Smooth muscle cell (in vitro differentiated cells): Measurements from ENCODE around the gene WIPF3. TPM values are rescaled to one million over a fixed set of nuclear protein-coding genes. Genes with fewer than 3 reads are reported as not detected.

ENCODE experiments used
- DNase-seq: peaks from one replicate; lab custom pipeline; 2025; ENCODE audit not compliant: unreplicated experiment; lab: John Stamatoyannopoulos, UW
- H2AFZ ChIP-seq: fragments of 200-600 bp; sonication (generic); 2 replicates; pipeline ENCODE4 v1.6.0; 2016; ENCODE audit warnings: antibody characterized with exemption, low read depth, mild to moderate bottlenecking
- H3F3A ChIP-seq: fragments of 200-600 bp; sonication (generic); 2 replicates; pipeline ENCODE4 v1.6.0; 2017; ENCODE audit warnings: antibody characterized with exemption, low read depth
- H3K27ac ChIP-seq: fragments of 200-600 bp; sonication (generic); 2 replicates; pipeline ENCODE4 v1.5.1; 2016; ENCODE audit warnings: low read depth, mild to moderate bottlenecking
- H3K27me3 ChIP-seq: fragments of 200-600 bp; sonication (generic); 2 replicates; pipeline ENCODE4 v1.6.1; 2016; ENCODE audit warnings: low read depth, mild to moderate bottlenecking
- H3K36me3 ChIP-seq: fragments of 200-600 bp; sonication (generic); 2 replicates; pipeline ENCODE4 v1.5.1; 2016; ENCODE audit warnings: low read depth
- H3K4me1 ChIP-seq: fragments of 200-600 bp; sonication (generic); 2 replicates; pipeline ENCODE4 v1.5.1; 2016; ENCODE audit warnings: low read depth
- H3K4me2 ChIP-seq: fragments of 200-600 bp; sonication (generic); 2 replicates; pipeline ENCODE4 v1.6.0; 2016; ENCODE audit warnings: mild to moderate bottlenecking
- H3K4me3 ChIP-seq: fragments of 200-600 bp; sonication (generic); 2 replicates; pipeline ENCODE4 v1.5.1; 2016; ENCODE audit warnings: mild to moderate bottlenecking
- H3K79me2 ChIP-seq: fragments of 200-600 bp; sonication (generic); 2 replicates; pipeline ENCODE4 v1.6.0; 2016; ENCODE audit warnings: low read depth, mild to moderate bottlenecking
- H3K9ac ChIP-seq: fragments of 200-600 bp; sonication (generic); 2 replicates; pipeline ENCODE4 v1.6.0; 2016; ENCODE audit warnings: low read depth
- H3K9me3 ChIP-seq: fragments of 200-600 bp; sonication (generic); replicated peaks from 2 replicates; pipeline ENCODE4 v1.5.1; 2016; ENCODE audit warnings: low read depth
- H4K20me1 ChIP-seq: fragments of 200-600 bp; sonication (generic); 2 replicates; pipeline ENCODE4 v1.6.0; 2016; ENCODE audit warnings: low read depth
- CTCF ChIP-seq: fragments of 200-600 bp; sonication (generic); IDR thresholded peaks from 2 replicates; pipeline ENCODE4 v1.5.1; 2017; ENCODE audit warnings: borderline replicate concordance, mild to moderate bottlenecking, antibody characterized with exemption; ENCODE audit not compliant: insufficient read depth, poor library complexity, severe bottlenecking
- WGBS: methylation state at CpG from one replicate; pipeline ENCODE4 v1.1.7; 2016; ENCODE audit warnings: low lambda C conversion rate; 5-methylcytosine and 5-hydroxymethylcytosine counted together
- polyA plus RNA-seq: library from polyadenylated mRNA; unstranded; fragments of >200 nt; fragmentation: Nextera tagmentation; extraction: Ambion mirVana; gene quantifications from 2 replicates; pipeline ENCODE4 v1.2.1, GENCODE V29; 2016
- total RNA-seq: library from RNA; depleted of rRNA; stranded (reverse); fragments of >200 nt; gene quantifications from 2 replicates; pipeline ENCODE4 v1.2.3, GENCODE V29; 2014

Gene WIPF3
- total and polyA plus RNA-seq, 2 experiments from 2014 or later = 0.22 TPM; not detected in 1

- Histone ChIP-seq H3K4me3 (no peak overlapping the region), H3K27me3 (peaks cover 5% of the 10 kb centered on the region), H3F3A (no peaks in the 10 kb centered on the region), H3K9me3 (no peaks in the 10 kb centered on the region), H3K9ac (no peak overlapping the region), H3K4me1 (no peaks in the 10 kb centered on the region), H3K27ac (no peak overlapping the region), H3K4me2 (no peak overlapping the region), H4K20me1 (no peaks in the 10 kb centered on the region), H2AFZ (no peak overlapping the region), H3K36me3 (no peaks in the 10 kb centered on the region), H3K79me2 (no peaks in the 10 kb centered on the region)
- no peak for DNase-seq
- 97% methylated on average over 1 of the region's 1 CpG for WGBS
- TF ChIP-seq CTCF = no peak
Observed at GRCh38 chr7:29852457-29852856, 46.1 kb downstream of the WIPF3 start.

- no peaks in the 10 kb centered on the region for H3F3A ChIP-seq
- H3K9me3 ChIP-seq = no peaks in the 10 kb centered on the region
- peaks cover 5% of the 10 kb centered on the region for H3K27me3 ChIP-seq
- H3K27ac ChIP-seq = no peak overlapping the region
- no peaks in the 10 kb centered on the region for H3K4me1 ChIP-seq
- no peak overlapping the region for H3K4me3 ChIP-seq
- H3K9ac ChIP-seq = no peak overlapping the region
- H4K20me1 ChIP-seq = no peaks in the 10 kb centered on the region
- 77% methylated on average over 2 of the region's 2 CpGs for WGBS
- no peaks in the 10 kb centered on the region for H3K79me2 ChIP-seq
- TF ChIP-seq CTCF = no peak
- no peak overlapping the region for H3K4me2 ChIP-seq
- no peak for DNase-seq
- H2AFZ ChIP-seq = no peak overlapping the region
- no peaks in the 10 kb centered on the region for H3K36me3 ChIP-seq
Observed at GRCh38 chr7:29853072-29853471, 46.8 kb downstream of the WIPF3 start.

GRCh38 chr7:29853789-29854188 lies 47.5 kb downstream of the WIPF3 start:
- no peaks in the 10 kb centered on the region for H3K36me3 ChIP-seq
- H3K4me1 ChIP-seq = no peaks in the 10 kb centered on the region
- H3K4me2 ChIP-seq = no peak overlapping the region
- WGBS = 81% methylated on average over 9 of the region's 9 CpGs
- no peak for DNase-seq
- no peaks in the 10 kb centered on the region for H4K20me1 ChIP-seq
- no peaks in the 10 kb centered on the region for H3K9me3 ChIP-seq
- H2AFZ ChIP-seq = no peak overlapping the region
- peaks cover 5% of the 10 kb centered on the region for H3K27me3 ChIP-seq
- H3F3A ChIP-seq = no peaks in the 10 kb centered on the region
- H3K27ac ChIP-seq = no peak overlapping the region
- no peaks in the 10 kb centered on the region for H3K79me2 ChIP-seq
- TF ChIP-seq CTCF = no peak
- no peak overlapping the region for H3K4me3 ChIP-seq
- H3K9ac ChIP-seq = no peak overlapping the region

- WGBS = 36% methylated on average over 8 of the region's 8 CpGs
- Histone ChIP-seq H2AFZ (no peak overlapping the region), H3K4me2 (peak overlapping the region; percentile 2), H3K4me1 (no peaks in the 10 kb centered on the region), H3K4me3 (no peak overlapping the region), H3K27ac (no peak overlapping the region), H3K9me3 (no peaks in the 10 kb centered on the region), H4K20me1 (no peaks in the 10 kb centered on the region), H3K36me3 (no peaks in the 10 kb centered on the region), H3K9ac (no peak overlapping the region), H3F3A (no peaks in the 10 kb centered on the region), H3K27me3 (peaks cover 4% of the 10 kb centered on the region), H3K79me2 (no peaks in the 10 kb centered on the region)
- TF ChIP-seq CTCF = no peak
- DNase-seq = no peak
Observed at GRCh38 chr7:29854257-29854938, 48.1 kb downstream of the WIPF3 start.
